NCI-H146 (cell line): ENCODE measurements around the gene STARD9.
"Not testable (repeated sequence)": the region's sequence is repeated elsewhere in the genome, so short reads cannot be mapped to it uniquely, and the experiment has no call there.

Source experiments
- DNase-seq: peaks from one replicate; lab custom pipeline; 2025; lab: John Stamatoyannopoulos, UW

Gene STARD9

DNA sequence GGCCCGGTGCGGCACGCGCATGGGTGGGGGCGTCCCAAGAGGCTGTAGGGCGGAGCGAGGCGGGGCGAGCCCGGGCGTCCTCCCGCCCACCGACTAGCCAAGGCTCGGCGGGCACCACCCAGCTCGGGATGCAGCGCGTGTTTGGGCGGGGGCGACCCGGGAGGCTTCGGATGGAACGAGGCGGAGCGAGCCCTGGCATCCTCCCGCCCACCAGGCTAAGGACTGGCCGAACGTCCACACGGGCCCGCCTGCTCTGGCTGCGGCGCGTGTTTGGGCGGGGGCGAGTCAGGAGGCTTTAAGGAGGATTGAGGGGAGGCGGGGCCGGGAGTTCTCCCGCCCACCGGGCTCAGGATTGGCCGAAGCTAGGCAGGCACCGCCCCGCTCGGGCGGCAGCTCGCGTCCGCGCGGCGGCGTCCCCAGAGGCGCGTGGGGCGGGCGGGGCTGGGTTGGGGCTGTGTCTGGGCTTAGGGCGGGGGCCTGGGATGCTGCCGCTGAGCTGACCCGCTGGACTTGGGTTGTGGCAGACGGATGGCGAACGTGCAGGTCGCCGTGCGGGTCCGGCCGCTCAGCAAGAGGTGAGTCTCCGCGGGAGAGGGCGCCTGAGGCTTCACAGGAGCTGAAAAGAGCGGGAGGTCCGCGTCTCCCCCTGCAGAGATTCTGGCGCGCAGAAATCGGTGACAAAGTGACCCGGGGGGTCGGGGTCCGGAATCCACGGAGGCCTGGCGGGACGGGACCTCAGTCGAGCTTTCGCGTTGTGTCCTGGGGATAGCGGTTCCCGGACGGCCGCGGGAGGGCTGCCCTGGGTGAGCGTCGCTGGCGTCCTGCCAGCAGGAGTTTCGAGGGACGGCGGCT is at the start of gene STARD9:
Gene STARD9, plus strand, starts transcription at position 419 of the 852 bp plus-strand sequence. Its CDS starts 110 bp downstream, at position 529.
- peak; percentile 97 for DNase-seq

DNA sequence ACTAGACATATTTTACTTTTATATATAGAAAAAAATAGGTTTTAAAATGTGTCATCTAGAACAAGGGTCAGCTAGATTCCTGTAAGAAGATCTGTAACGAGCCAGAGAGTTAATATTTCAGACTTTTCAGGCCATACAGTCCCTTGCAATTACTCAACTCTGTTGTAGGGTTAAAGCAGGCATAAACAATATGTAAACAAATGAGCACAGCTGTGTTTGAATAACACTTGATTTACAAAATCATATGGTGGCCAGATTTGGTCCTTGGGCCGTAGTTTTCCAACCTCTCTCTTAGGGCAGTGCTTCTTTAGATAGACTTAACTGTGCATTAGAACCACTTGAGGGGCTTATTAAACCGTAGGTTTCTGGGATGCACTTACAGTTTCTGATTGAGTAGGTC is 46.4 kb upstream of the STARD9 start:
- DNase-seq = no peak

DNA sequence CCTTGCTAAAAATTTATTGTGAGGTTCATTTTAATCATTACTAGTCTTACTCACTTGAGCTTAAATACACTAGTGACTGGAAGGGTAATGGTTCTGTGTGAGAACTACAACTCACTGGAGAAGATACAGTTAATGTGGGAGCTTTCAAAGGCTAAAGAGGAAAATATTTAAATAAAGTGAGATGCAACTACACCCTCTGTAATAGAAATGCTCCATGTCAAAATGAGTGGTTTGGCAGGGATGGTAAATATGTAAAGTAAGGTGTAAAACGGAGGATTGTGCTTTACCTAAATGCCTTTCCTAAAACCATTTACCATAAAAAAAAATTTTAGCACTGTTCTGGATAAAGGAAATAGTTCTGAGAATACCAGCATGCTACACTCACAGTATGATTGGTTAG is 42.2 kb upstream of the STARD9 start:
- no peak for DNase-seq

DNA sequence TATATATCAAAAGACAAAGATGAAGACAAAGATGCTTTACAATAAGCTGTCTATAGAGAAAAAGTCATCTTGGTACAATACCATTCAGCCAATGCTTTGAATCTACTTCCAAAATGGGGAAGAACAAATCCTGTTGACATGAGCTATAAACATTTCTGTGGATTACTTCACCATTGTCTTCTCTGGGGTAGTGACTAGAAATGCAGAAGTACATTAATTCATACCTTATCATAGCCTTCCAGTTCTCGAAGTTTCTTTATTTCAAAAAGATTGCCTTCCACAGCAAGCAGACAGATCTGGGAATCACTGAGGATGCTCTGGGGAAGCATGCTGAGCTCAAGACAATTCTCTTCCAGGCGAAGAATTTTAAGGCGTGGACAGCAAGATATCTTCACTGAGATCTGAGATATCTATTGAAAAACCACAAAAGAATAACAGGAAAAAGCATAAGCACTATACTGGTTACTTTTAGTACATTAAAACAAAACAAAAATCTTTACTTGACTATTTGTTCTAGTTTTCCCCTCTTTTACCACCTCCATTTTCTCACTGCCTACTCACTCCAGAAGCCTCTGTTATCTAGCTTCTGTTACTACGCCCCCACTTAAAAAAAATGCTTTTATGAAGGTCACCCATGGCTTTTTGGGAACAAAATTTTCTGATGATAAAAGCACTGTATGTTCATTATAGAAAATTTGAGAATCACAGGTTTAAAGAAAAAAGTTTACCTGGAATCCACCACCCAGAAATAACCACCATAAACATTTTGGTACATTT is 30.4 kb upstream of the STARD9 start:
- no peak for DNase-seq

DNA sequence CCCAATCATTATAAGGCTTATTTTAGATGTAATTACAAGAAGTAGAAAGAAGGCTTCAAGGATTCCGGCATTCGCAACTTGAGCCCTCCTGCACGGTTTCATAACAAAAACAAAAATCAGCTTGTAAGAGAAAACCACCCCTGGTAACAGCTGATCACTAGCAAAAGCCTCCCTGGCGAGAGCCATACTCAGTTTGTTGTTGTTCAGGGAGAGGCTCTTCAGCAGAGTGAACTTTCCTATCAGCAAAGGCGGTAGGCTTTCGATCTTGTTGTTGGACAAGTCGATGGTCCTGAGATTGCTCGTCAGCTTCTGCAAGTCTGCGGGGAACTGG is 27.5 kb upstream of the STARD9 start:
- DNase-seq = no peak

DNA sequence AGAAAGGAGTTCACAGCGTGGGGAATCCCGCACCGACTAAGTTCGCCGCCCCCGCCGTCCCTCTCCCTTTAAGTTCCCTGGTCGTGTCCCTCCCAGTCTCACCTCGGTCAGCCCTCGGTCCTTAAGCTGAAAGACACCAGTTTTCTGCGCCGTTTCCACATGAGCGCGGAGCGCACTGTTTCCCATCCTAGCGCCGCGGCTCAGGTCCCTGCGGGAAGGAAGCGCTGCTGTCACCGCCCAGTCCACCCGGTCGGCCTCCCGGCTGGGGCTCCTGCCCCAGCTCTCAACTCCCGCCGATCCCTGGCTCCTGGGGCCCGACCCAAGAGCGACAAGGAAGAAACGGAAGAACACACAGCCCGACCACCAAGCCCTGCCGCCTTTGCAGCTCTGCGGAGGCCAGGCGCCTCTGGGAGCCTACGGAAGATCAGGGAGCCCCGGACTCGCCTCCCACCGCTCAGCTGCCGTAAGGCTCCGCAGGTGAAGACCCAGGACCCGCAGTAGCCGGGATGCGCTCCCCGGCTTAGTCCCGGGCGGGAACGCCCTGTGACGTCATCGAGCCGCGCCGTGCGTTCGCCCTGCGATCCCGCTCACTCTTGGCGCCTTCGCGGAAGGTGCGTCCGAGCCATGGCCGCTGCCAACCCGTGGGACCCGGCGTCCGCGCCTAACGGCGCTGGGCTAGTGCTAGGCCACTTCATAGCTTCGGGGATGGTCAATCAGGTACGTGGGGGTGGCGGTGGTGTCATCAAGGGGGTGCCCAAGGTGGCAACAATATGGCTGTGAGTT is 27.0 kb upstream of the STARD9 start, which contains the start of the genes HAUS2 and LRRC57:
Gene HAUS2, plus strand, starts transcription at position 590 of the 783 bp plus-strand sequence. Its CDS starts 35 bp downstream, at position 625.
Gene LRRC57, minus strand, starts transcription at position 545 of the 783 bp plus-strand sequence. Its CDS starts 359 bp downstream, at position 186.
- peak; percentile 85 for DNase-seq

GRCh38 chr15:42549032-42549491 is 26.3 kb upstream of the STARD9 start:
- DNase-seq = peak; percentile 35

GRCh38 chr15:42549741-42550392 is 25.5 kb upstream of the STARD9 start:
- DNase-seq = no peak

- DNase-seq = no peak
Measured at GRCh38 chr15:42553554-42553953, 21.9 kb upstream of the STARD9 start.

DNA sequence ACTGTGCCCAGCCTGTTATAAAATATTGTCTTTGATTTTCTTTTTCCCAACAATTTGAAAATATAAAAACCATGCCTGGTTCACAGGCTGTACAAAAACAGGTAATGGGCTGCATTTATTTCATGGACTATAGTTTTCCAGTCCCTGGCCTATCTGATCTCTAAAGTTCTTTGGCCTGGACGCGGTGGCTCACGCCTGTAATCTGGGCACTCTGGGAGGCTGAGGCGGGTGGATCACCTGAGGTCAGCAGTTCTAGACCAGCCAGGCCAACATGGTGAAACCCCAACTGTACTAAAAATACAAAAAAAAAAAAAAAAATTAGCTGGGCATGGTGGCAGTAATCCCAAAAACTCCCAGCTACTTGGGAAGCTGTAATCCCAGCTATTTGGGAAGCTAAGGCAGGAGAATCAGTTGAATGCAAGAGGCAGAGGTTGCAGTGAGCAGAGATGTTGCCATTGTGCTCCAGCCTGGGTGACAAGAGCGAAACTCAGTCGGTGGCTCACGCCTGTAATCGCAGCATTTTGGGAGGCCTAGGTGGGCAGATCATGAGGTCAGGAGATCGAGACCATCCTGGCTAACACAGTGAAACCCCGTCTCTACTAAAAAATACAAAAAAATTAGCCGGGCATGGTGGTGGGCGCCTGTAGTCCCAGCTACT is 18.7 kb upstream of the STARD9 start:
- not testable (repeated sequence) for DNase-seq

GRCh38 chr15:42558739-42559138 is 16.7 kb upstream of the STARD9 start:
- no peak for DNase-seq

- no peak for DNase-seq
Measured at GRCh38 chr15:42576040-42576594, 711 bp downstream of the STARD9 start.

DNA sequence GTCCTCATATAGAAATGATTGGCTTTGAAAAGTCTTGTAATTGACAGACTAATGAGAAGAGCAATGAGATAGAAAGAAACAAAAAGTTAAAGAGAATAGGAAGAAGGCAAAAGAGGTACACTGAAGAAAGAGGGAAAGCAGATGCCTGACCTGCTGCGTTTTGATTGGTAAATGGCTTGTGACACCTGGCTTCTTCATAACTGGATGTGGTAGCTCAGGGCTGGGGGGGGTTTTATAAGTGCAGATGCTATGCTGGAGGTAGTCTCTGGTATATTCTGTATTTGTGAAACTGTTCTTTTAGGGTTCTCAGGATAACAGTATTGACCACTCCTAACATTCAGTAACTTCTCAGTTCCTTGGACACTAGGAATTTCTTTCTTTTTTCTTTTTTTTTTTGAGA is 1.4 kb downstream of the STARD9 start:
- DNase-seq = no peak

GRCh38 chr15:42577514-42578031 is 2.2 kb downstream of the STARD9 start:
- DNase-seq = no peak

DNA sequence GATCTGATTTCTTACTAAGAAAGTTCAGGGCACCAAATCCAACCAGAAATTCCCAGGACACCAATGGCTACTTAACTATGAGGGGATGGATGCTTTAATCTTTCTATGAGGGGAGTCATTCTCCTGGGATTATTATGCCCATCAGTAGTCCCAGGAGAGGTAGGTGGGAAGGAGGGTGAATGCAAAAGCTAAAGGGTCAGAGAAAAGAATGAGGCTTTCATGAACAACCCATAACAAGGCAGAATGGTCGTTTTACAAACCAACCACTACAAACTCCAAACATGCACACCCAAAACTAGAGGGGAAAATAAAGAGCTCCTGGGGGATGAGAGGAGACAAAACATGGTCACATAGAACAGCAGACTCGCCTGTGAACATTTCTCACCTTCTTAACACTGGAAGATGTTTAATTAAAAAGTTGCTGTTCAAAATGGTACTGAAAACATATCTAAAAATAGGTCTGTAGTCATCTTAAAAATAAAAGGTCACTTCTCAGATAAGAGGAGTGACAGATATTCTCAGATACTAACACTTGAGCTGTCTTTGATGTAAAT is 3.7 kb downstream of the STARD9 start:
- DNase-seq = no peak

- DNase-seq = peak; percentile 81
Measured at GRCh38 chr15:42581272-42581730, 5.9 kb downstream of the STARD9 start.

DNA sequence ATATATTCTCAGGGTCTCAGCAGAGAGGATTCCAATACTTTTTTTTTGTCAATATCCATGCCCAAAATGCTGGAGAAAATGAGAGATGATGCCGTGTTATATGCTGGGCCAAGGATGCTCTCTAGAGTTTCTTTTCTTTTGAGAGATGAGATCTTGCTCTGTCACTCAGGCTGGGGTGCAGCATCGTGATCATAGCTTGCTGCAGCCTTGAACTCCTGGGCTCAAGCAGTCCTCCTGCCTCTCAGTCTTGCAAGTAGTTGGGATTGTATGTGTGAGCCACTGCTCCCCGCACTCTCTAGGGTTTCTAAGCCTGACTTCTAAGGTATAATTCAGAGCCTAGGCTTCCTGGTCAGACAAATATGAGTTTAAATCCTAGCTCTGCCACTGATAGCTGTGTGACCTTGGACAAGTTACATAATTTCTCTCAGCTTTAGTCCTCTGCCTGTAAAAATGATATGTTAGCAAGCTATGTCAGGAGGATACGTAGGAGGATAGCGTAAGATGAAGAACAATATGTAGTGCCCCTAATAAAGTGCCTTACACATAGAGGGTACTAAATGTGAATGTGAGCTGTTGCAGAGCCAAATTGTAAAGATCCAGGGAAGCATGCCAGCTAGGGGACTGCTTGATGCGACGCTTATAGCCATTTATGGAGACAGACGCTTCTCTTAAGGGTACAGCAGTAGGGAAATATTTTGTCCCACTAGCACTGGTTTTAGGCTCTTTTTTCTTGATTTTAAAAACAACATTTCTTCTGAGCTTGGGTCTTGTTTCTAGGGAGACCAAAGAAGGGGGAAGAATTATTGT is 7.4 kb downstream of the STARD9 start:
- no peak for DNase-seq

DNA sequence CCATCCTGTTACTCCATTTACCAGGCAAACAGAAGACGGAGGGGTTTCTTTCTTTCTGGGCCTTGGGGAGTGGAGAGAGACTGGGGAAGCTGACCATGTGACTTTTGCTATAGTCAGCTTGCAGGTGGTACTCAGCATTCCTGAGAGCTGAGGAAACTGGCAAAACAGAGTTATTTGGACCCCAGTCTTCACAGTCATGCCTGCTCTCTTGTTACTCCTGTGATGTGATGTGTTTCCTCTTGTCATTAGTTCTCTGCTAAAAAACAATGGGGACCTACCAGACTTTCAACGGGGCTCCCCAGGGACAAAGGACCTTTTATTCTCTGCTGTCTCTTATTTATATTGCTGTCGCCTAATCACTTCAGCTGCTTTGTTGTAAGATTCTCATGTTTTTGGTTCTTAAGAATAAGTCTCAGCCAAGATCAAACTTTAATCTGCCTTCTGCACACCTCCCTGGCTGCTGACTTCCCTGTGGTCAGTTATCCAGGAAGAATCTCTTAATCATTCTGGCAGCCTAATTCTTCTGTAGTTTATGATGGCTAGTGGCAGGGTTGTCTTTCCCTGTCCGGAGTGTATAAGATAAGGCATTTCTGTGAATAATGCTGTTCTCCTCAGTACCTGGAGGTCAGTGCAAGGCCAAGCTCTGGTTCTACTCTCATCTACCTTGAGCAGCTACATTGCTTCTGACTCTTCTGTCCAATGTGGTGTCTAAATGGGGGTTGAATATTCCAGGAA is 8.8 kb downstream of the STARD9 start:
- DNase-seq = no peak
